Measurements from ENCODE around the gene MRPL19. TPM values are rescaled to one million over a fixed set of nuclear protein-coding genes. Genes with fewer than 3 reads are reported as not detected.
"Not testable (repeated sequence)": the region's sequence is repeated elsewhere in the genome, so short reads cannot be mapped to it uniquely, and the experiment has no call there.

The MRPL19 gene
- total RNA-seq, 1 donor from 2014 or later = 46.5 TPM

- intact Hi-C loops (cut with micrococcal nuclease) = no loop called here
Observed at GRCh38 chr2:75656563-75656962, 10.0 kb downstream of the MRPL19 start.

- intact Hi-C loops (cut with micrococcal nuclease) = no loop called here
Observed at GRCh38 chr2:75657798-75658197, 11.2 kb downstream of the MRPL19 start.

- intact Hi-C loops (cut with micrococcal nuclease) = no loop called here
Observed at GRCh38 chr2:75666911-75667310, 20.3 kb downstream of the MRPL19 start.

GRCh38 chr2:75667884-75668283, 21.3 kb downstream of the MRPL19 start:
- intact Hi-C loops (cut with micrococcal nuclease) = no loop called here

GRCh38 chr2:75675423-75675822, 28.8 kb downstream of the MRPL19 start:
- intact Hi-C loops (cut with micrococcal nuclease) = not testable (repeated sequence)

GRCh38 chr2:75675908-75676307, 29.3 kb downstream of the MRPL19 start:
- intact Hi-C loops (cut with micrococcal nuclease) = no loop called here

- intact Hi-C loops (cut with micrococcal nuclease) = no loop called here
Observed at GRCh38 chr2:75676464-75676863, 29.9 kb downstream of the MRPL19 start.

- intact Hi-C loops (cut with micrococcal nuclease) = no loop called here
Observed at GRCh38 chr2:75679556-75679955, 33.0 kb downstream of the MRPL19 start.

GRCh38 chr2:75680402-75680801, 33.8 kb downstream of the MRPL19 start:
- intact Hi-C loops (cut with micrococcal nuclease) = no loop called here

GRCh38 chr2:75683430-75683829, 36.8 kb downstream of the MRPL19 start:
- intact Hi-C loops (cut with micrococcal nuclease) = not testable (repeated sequence)

- intact Hi-C loops (cut with micrococcal nuclease) = no loop called here
Observed at GRCh38 chr2:75688196-75688595, 41.6 kb downstream of the MRPL19 start.

GRCh38 chr2:75698918-75699317, 52.3 kb downstream of the MRPL19 start:
- intact Hi-C loops (cut with micrococcal nuclease) = no loop called here

GRCh38 chr2:75702593-75702992, 56.0 kb downstream of the MRPL19 start:
- intact Hi-C loops (cut with micrococcal nuclease) = no loop called here

GRCh38 chr2:75703589-75704287, 57.2 kb downstream of the MRPL19 start:
- intact Hi-C loops (cut with micrococcal nuclease) = no loop called here

GRCh38 chr2:75705921-75706320, 59.3 kb downstream of the MRPL19 start:
- intact Hi-C loops (cut with micrococcal nuclease) = no loop called here

- intact Hi-C loops (cut with micrococcal nuclease) = no loop called here
Observed at GRCh38 chr2:75707901-75708300, 61.3 kb downstream of the MRPL19 start.

GRCh38 chr2:75709297-75709696, 62.7 kb downstream of the MRPL19 start:
- intact Hi-C loops (cut with micrococcal nuclease) = no loop called here

- intact Hi-C loops (cut with micrococcal nuclease) = loop anchor here (1.0 to 5.0 kb wide), 4 partner anchors 33 to 868 kb away; partner anchors contain the start of genes MRPL19 and POLE4
Observed at GRCh38 chr2:75710220-75710576, 63.6 kb downstream of the MRPL19 start.

GRCh38 chr2:75710577-75711253, 64.1 kb downstream of the MRPL19 start, which contains the start of gene GCFC2:
Gene GCFC2 (minus strand): TSS chr2:75710915. CDS start chr2:75710855, 60 bp downstream.
- intact Hi-C loops (cut with micrococcal nuclease) = loop anchor here (1.0 to 5.0 kb wide), 4 partner anchors 33 to 868 kb away; partner anchors contain the start of genes MRPL19 and POLE4

GRCh38 chr2:75711590-75711989, 65.0 kb downstream of the MRPL19 start:
- intact Hi-C loops (cut with micrococcal nuclease) = loop anchor here (2.0 to 5.0 kb wide), 2 partner anchors 753 to 869 kb away; partner anchors contain the start of gene POLE4

GRCh38 chr2:75716406-75716805, 69.8 kb downstream of the MRPL19 start:
- intact Hi-C loops (cut with micrococcal nuclease) = no loop called here

GRCh38 chr2:75719616-75720015, 73.0 kb downstream of the MRPL19 start:
- intact Hi-C loops (cut with micrococcal nuclease) = no loop called here

- intact Hi-C loops (cut with micrococcal nuclease) = no loop called here
Observed at GRCh38 chr2:75720525-75720924, 73.9 kb downstream of the MRPL19 start.

Measured in T-helper 1 cell treated with Interleukin-12 subunit alpha and Interleukin-12 subunit beta and Interleukin-4 antibody, amounts not matched to agents 30 ng/mL and 1 ng/mL, for 36 hours (primary cell).